Measurements from ENCODE around the gene SLC2A4.
"Not testable (repeated sequence)": the region's sequence is repeated elsewhere in the genome, so short reads cannot be mapped to it uniquely, and the experiment has no call there.

The SLC2A4 gene

GRCh38 chr17:7281074-7281952 is at the start of gene SLC2A4:
SLC2A4 (plus strand) TSS chr17:7281718; CDS start chr17:7281935, 217 bp downstream.
- peak; percentile 97 for DNase-seq (ENCODE audit: low spot score)

- no peak for DNase-seq (ENCODE audit: low spot score)
Observed at GRCh38 chr17:7232114-7232513, 49.4 kb upstream of the SLC2A4 start.

- no peak for DNase-seq (ENCODE audit: low spot score)
Observed at GRCh38 chr17:7233701-7234082, 47.8 kb upstream of the SLC2A4 start.

- DNase-seq (ENCODE audit: low spot score): peak; percentile 95
Observed at GRCh38 chr17:7234083-7234951, 47.2 kb upstream of the SLC2A4 start, which contains the start of gene DVL2. DVL2 (minus strand) TSS chr17:7234517; CDS start chr17:7234262, 255 bp downstream.

GRCh38 chr17:7235693-7236665 is 45.5 kb upstream of the SLC2A4 start:
- no peak for DNase-seq (ENCODE audit: low spot score)

DNA sequence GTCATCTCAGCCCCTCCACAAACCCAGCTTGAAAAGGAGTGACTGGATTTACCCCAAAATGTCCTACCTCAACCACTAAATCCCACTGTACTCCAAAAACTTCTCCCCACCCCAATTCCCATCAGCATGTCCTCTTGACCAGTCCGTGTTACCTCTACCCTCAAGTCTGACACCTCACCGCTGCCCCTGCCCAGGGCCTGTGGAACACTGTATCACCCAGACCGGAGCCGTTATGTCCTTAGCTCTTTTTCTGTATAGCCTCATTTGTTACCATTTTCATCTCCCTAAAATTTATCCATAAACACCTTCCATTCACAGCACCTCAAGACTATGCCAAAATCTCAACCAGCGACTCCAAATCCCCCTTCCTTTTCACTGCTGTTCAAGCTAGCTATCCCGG is 44.7 kb upstream of the SLC2A4 start:
- DNase-seq (ENCODE audit: low spot score): no peak

DNA sequence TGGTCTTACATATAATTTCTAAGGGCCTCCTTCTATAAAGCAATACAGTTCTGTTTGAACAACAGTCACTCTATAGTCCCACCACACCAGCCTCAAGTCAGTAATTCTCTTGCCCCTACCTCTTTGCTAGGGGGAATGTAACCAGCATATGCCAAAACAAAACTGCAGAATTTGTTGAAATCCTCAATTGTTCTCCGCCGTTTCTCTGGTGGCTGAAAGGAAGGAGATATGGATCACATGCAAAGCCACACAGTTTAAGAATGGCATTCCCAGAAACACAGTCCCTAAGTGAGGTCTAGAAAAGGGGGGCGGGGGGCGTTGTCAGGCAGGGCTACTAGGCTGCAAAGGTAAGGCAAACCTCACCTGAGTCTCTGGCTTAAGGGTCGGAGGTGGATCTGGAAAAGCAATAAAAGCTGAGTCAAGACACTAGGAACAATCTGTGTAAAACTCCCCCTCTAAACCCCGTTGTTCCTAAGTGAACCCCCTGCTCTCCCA is 44.2 kb upstream of the SLC2A4 start:
- DNase-seq (ENCODE audit: low spot score): no peak

DNA sequence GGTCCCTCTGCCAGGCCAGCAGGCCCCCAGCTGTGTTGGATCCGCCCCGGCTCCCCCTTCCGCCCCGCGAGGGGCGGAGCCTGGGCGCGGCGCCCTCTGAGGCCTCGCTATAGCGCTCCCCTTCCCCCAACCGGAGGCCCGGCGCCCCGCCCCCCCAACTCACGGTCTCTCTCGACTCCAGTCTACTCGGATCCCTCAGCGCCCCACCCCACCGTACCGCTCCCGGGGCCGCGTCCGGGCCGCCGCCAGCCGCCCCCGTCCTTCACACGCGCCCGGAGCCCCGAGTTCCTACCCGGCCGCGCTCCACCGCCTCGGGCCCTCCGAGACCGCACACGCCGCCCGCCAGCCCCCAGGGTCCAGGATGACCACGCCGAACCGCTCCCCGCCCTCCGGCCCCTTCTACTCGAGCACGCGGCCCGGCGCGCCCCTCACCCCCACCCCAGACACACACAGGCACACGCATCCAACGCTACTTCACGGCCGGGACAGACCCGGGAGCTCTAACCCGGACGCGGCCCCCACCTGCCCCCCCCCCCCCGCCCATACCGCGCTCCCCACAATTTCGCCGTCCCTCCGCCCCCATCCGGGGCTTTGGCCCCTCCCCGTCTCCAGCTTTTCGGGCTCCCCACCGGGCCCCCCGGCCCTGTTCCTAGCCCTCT is 43.6 kb upstream of the SLC2A4 start:
- DNase-seq (ENCODE audit: low spot score): peak; percentile 77

GRCh38 chr17:7238420-7239090 is 43.0 kb upstream of the SLC2A4 start:
- no peak for DNase-seq (ENCODE audit: low spot score)

DNA sequence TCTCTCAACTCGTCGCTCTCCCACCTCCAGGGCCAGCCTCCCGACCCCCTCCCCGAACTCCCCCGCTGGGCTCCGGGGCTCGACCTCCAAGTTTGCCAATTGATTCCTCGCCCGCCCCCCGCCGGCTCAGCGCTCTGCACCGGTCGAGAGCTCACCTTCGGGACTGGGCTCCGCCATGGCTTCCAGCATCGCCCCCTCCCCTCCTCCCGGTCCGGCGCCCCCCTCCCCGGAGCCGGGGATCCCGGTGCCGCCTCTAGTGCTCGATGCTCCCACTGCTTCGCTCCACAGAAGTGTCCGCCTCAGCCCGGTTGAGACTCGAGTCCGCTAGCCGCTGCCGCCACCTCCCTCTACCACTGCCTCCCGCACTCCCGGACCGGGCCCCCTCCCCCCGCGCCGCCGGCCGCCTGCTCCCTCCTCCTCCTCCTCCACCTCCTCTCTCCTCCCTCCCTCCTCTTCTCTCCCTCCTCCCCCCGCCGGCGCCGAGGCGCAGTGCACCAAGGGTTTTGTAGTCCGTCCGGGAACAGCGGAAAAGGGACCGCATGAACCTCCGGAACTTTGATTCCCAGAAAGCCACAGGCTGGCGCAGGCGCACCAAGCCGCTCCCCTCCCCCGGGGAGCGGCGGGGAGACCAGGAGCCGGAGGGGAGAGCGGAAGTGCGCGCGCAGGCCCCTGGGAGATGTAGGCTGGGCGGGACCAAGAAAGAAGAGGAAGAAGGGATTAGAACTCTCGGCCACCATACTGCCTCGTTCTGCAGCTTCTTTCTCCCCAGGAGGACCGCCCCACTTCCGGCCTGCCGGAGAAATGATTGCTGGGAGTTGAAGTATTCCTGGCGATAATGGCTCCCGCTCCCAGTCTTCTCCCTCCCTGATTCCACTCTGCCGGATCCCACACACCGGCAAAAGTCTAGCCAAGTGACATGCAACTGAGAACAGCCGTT is 42.2 kb upstream of the SLC2A4 start, which contains the start of gene PHF23:
Gene PHF23, minus strand, starts transcription at position 367 of the 937 bp plus-strand sequence. Its CDS starts 178 bp downstream, at position 189.
- DNase-seq (ENCODE audit: low spot score): peak; percentile 99

DNA sequence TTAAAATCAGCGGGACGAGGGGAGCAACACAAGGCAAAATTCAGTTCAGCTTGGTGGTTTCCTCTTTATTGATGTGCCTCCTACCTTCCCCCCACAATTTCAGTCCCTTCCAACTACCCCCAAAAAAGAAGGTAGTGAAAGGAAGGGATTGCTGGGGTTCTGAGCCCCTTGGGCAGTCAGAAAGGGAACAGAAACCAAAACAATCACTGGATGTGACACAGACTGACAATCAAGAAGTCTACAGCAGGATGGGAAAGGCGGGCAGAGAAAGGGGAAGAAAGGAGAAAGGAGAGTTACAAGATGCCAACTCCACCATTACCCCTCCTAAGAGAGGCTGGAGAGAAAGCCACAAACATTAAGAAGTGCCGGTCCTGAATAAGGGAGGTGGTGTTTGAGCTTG is 41.1 kb upstream of the SLC2A4 start:
- no peak for DNase-seq (ENCODE audit: low spot score)

DNA sequence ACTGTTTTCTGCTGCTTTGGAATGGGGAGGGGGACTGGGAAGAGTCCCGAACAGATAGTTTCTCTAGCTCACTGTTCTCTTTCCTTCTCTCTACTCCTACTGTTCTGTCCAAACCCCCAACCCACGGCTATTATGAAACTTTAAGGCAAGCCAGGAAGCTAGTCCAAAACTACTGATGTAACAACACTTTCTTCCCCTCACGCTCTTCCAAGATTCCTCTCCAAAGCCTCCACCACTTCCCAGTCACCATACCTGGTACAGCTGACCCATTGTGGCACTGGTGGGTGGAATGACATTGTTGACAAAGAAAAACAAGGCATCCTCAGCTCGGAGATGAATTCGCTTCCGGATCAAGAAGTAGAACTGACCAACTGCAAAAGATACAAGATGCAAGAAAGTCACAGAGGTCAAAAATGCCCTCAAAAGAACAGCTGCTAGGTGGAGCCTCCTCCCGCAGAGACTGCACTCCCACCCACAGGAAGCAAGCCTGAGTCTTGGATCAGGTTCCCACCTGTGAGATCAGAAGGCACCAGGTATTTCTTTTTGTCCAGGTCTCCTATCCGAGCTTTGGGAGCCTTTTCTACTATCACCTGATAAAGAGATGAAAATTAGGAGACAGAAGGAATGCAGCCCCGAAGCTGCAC is 40.3 kb upstream of the SLC2A4 start:
- DNase-seq (ENCODE audit: low spot score): no peak

GRCh38 chr17:7241783-7242716 is 39.5 kb upstream of the SLC2A4 start, which contains the start of gene GABARAP:
GABARAP (minus strand) TSS chr17:7242449; CDS start chr17:7242330, 119 bp downstream.
- peak; percentile 87 for DNase-seq (ENCODE audit: low spot score)

DNA sequence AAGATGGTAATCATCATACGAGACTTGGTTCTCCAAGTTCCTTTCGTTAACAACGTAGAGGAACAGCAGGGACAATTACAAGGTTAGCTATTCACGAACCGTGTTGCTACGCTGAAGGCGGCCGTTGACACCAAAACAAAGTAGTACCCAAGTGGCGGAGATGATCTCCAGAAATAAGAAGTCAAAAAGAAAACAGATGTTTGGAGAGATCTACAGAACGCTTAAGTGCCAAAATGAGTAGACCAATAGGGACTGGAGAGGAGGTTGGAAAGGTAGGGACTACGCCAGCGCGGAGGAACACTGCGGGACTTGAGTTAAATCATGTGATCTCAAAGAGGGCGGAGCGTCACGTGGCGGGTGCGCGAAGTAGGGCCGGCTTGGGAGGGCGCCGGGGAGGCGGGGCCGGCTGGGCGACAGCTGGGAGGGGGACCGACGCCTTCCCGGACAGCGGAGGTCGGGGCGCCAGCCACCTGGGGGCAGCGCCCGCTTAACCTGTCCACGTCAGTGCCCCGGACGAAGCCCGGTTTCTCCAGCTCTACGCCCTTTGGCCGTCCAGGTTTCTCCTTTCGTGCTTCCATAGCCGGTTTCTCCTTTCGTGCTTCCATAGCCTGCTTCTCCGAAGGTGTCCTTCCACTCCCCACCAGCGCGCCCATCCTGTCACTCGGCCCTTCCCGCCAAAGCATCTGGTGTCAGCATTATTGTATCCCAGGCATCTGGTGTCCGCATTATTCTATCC is 38.6 kb upstream of the SLC2A4 start:
- peak; percentile 91 for DNase-seq (ENCODE audit: low spot score)

DNA sequence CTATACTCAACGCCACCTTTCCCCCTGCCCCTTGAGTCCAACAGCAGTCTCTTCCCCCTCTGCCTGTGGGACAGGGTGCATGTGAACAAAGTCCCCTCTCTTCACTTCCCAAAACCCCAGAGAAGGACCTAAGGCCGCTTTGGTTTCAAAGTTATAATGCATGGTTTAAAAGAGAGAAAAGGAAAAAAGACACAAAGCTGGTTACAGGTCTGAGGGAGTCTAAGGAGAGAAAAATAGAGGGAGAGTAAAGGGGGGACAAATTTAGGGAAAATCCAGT is 38.1 kb upstream of the SLC2A4 start:
- DNase-seq (ENCODE audit: low spot score): no peak

- DNase-seq (ENCODE audit: low spot score): not testable (repeated sequence)
Observed at GRCh38 chr17:7243838-7244237, 37.7 kb upstream of the SLC2A4 start.

GRCh38 chr17:7246779-7247178 is 34.7 kb upstream of the SLC2A4 start:
- DNase-seq (ENCODE audit: low spot score): no peak

All from AG20443 (cell line).